ENCODE data around the gene SIX3.

GRCh38 chr2:44916291-44916690 lies 25.2 kb upstream of the SIX3 start:
- TF ChIP-seq, protein P1, sequence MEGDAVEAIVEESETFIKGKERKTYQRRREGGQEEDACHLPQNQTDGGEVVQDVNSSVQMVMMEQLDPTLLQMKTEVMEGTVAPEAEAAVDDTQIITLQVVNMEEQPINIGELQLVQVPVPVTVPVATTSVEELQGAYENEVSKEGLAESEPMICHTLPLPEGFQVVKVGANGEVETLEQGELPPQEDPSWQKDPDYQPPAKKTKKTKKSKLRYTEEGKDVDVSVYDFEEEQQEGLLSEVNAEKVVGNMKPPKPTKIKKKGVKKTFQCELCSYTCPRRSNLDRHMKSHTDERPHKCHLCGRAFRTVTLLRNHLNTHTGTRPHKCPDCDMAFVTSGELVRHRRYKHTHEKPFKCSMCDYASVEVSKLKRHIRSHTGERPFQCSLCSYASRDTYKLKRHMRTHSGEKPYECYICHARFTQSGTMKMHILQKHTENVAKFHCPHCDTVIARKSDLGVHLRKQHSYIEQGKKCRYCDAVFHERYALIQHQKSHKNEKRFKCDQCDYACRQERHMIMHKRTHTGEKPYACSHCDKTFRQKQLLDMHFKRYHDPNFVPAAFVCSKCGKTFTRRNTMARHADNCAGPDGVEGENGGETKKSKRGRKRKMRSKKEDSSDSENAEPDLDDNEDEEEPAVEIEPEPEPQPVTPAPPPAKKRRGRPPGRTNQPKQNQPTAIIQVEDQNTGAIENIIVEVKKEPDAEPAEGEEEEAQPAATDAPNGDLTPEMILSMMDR (conservative IDR thresholded peaks at IDR 0.05 in 1 of 2, IDR thresholded peaks at IDR 0.05 in 1 of 2; ENCODE audit: extremely low read depth in 1 of 2, insufficient read depth in 1 of 2, low read depth in 1 of 2, low read length in 2 of 2), result no peak
- TF ChIP-seq EZH2 (IDR thresholded peaks at IDR 0.05; ENCODE audit: borderline replicate concordance, low read length), result no peak

Measured in mammary epithelial cell (primary cell).